SK-N-SH (cell line): ENCODE measurements around the gene PRDM15. TPM values are rescaled to one million over a fixed set of nuclear protein-coding genes. Genes with fewer than 3 reads are reported as not detected.
"Not testable (repeated sequence)": the region's sequence is repeated elsewhere in the genome, so short reads cannot be mapped to it uniquely, and the experiment has no call there.

Experiments used
- CTCF ChIA-PET: fragments of 300-600, 350-600 bp; formaldehyde crosslinking; extraction: SDS; loops from one replicate; lab custom pipeline; 2021; lab: Yijun Ruan, JAX
- POLR2A ChIA-PET: fragments of 350-600 bp; sonication (Branson Sonifier 250); formaldehyde crosslinking; extraction: SDS; loops from one replicate; lab custom pipeline; 2020; ENCODE audit warnings: antibody characterized with exemption, inconsistent platforms; lab: Yijun Ruan, JAX
- DNase-seq: peaks from one replicate; pipeline ENCODE4 v3.0.0; 2012
- H2AFZ ChIP-seq: fragments of 200-600 bp; sonication (generic); 2 replicates; pipeline ENCODE4 v1.8.1; 2016; ENCODE audit warnings: antibody characterized with exemption, mild to moderate bottlenecking, low read depth
- H3F3A ChIP-seq: fragments of 200-600 bp; sonication (generic); replicated peaks from 2 replicates; pipeline ENCODE3; 2016; ENCODE audit warnings: antibody characterized with exemption, mild to moderate bottlenecking; ENCODE audit not compliant: insufficient read depth
- H3K27ac ChIP-seq, 2 experiments: fragments of 200-500 bp in 1 of 2; fragments of 200-600 bp in 1 of 2; sonication (Bioruptor generic) in 1 of 2; sonication (generic), shearing (Covaris generic) in 1 of 2; 2 replicates each; pipeline versions ENCODE4 v1.5.1 to v1.6.1; 2014 to 2016; ENCODE audit warnings: low read depth in 2 of 2, inconsistent platforms in 1 of 2, low read length in 1 of 2, mild to moderate bottlenecking in 1 of 2, mixed read lengths in 1 of 2
- H3K27me3 ChIP-seq: fragments of 200-600 bp; sonication (generic), shearing (Covaris generic); 2 replicates; pipeline ENCODE4 v1.6.1; 2016; ENCODE audit warnings: mixed run types; ENCODE audit not compliant: insufficient read depth
- H3K36me3 ChIP-seq, 2 experiments: fragments of 200-500 bp in 1 of 2; fragments of 200-600 bp in 1 of 2; sonication (Bioruptor generic) in 1 of 2; sonication (generic) in 1 of 2; replicated peaks in 1 of 2; 2 replicates each; pipeline versions ENCODE3 to v1.5.1; 2014 to 2016; ENCODE audit warnings: low read length in 1 of 2, mild to moderate bottlenecking in 1 of 2; ENCODE audit not compliant: insufficient read depth in 2 of 2, control insufficient read depth in 1 of 2
- H3K4me1 ChIP-seq, 2 experiments: fragments of 200-500 bp in 1 of 2; fragments of 200-600 bp in 1 of 2; sonication (Bioruptor generic) in 1 of 2; sonication (generic), shearing (Covaris generic) in 1 of 2; 2 replicates each; pipeline versions ENCODE4 v1.5.1 to v1.6.1; 2014 to 2016; ENCODE audit warnings: low read depth in 1 of 2, low read length in 1 of 2, mixed run types in 1 of 2; ENCODE audit not compliant: insufficient read depth in 2 of 2, control insufficient read depth in 1 of 2
- H3K4me2 ChIP-seq: fragments of 200-600 bp; sonication (generic), shearing (Covaris generic); 2 replicates; pipeline ENCODE4 v1.6.1; 2017; ENCODE audit warnings: mixed run types
- H3K4me3 ChIP-seq, 2 experiments: fragments of 200-500 bp in 1 of 2; fragments of 200-600 bp in 1 of 2; sonication (Bioruptor generic) in 1 of 2; sonication (generic), shearing (Covaris generic) in 1 of 2; 2 replicates each; pipeline versions ENCODE4 v1.5.1 to v1.8.1; 2014 to 2016; ENCODE audit warnings: low read depth in 2 of 2, inconsistent platforms in 1 of 2, low read length in 1 of 2, mild to moderate bottlenecking in 1 of 2, mixed read lengths in 1 of 2, moderate library complexity in 1 of 2
- H3K79me2 ChIP-seq: fragments of 200-600 bp; sonication (generic); 2 replicates; pipeline ENCODE4 v1.8.1; 2017; ENCODE audit warnings: mild to moderate bottlenecking; ENCODE audit not compliant: insufficient read depth
- H3K9ac ChIP-seq: fragments of 200-600 bp; sonication (generic); 2 replicates; pipeline ENCODE4 v1.6.1; 2017; ENCODE audit warnings: mixed run types
- H3K9me2 ChIP-seq: fragments of 200-600 bp; sonication (generic); 2 replicates; pipeline ENCODE4 v1.6.1; 2017; ENCODE audit warnings: mixed run types
- H3K9me3 ChIP-seq: fragments of 200-600 bp; sonication (generic); 2 replicates; pipeline ENCODE4 v1.6.1; 2017; ENCODE audit warnings: mixed run types, mild to moderate bottlenecking, moderate library complexity
- H4K20me1 ChIP-seq: fragments of 200-600 bp; sonication (generic); 2 replicates; pipeline ENCODE4 v1.6.1; 2017; ENCODE audit warnings: mild to moderate bottlenecking, mixed run types; ENCODE audit not compliant: insufficient read depth
- EP300 ChIP-seq, 2 experiments: IDR thresholded peaks; 2 replicates each; pipeline versions ENCODE4 v1.4.0 to v1.6.1; 2012; ENCODE audit warnings: borderline replicate concordance in 1 of 2, low read depth in 1 of 2, low read length in 1 of 2
- GATA2 ChIP-seq: sonication (generic); formaldehyde crosslinking; IDR thresholded peaks from 2 replicates; pipeline ENCODE4 v1.5.0; 2020; ENCODE audit warnings: mild to moderate bottlenecking, missing genetic modification reagents
- MEF2A ChIP-seq: IDR thresholded peaks from 2 replicates; pipeline ENCODE4 v1.4.0; 2012; ENCODE audit warnings: low read depth, borderline replicate concordance
- NRF1 ChIP-seq: IDR thresholded peaks from 2 replicates; pipeline ENCODE4 v1.6.1; 2012; ENCODE audit warnings: low read depth, mild to moderate bottlenecking, low read length
- POLR2AphosphoS5 ChIP-seq: IDR thresholded peaks from 2 replicates; pipeline ENCODE4 v1.6.1; 2012; ENCODE audit warnings: low read depth, low read length
- RAD21 ChIP-seq: IDR thresholded peaks from 2 replicates; pipeline ENCODE4 v1.6.1; 2012; ENCODE audit warnings: mild to moderate bottlenecking, low read length
- REST ChIP-seq: IDR thresholded peaks from 2 replicates; pipeline ENCODE4 v1.6.1; 2012; ENCODE audit warnings: mild to moderate bottlenecking, low read depth, low read length, moderate library complexity
- RFX5 ChIP-seq: IDR thresholded peaks from 2 replicates; pipeline ENCODE4 v1.6.1; 2012; ENCODE audit warnings: mild to moderate bottlenecking, improper control_type of control experiment, low read length
- SIN3A ChIP-seq: IDR thresholded peaks from 2 replicates; pipeline ENCODE4 v1.6.1; 2012; ENCODE audit warnings: low read depth, mild to moderate bottlenecking, low read length, moderate library complexity, borderline replicate concordance
- SMC3 ChIP-seq: IDR thresholded peaks from 2 replicates; pipeline ENCODE4 v1.6.1; 2012; ENCODE audit warnings: low read depth, low read length, improper control_type of control experiment
- TAF1 ChIP-seq: IDR thresholded peaks from 2 replicates; pipeline ENCODE4 v1.6.1; 2012; ENCODE audit warnings: low read depth, mild to moderate bottlenecking, low read length, moderate library complexity, borderline replicate concordance
- YY1 ChIP-seq: IDR thresholded peaks from 2 replicates; pipeline ENCODE4 v1.4.0; 2012; ENCODE audit warnings: low read depth, mild to moderate bottlenecking
- WGBS: methylation state at CpG from one replicate; pipeline ENCODE4 v1.1.6; 2017; ENCODE audit warnings: low lambda C conversion rate; 5-methylcytosine and 5-hydroxymethylcytosine counted together
- polyA plus RNA-seq, 3 experiments: library from polyadenylated mRNA; depleted of rRNA; stranded (reverse); fragments of >200 nt; gene quantifications; 2 replicates each; pipeline ENCODE4 v1.2.3, GENCODE V29; 2012
- TF ChIP-seq, protein P1 (sequence below): IDR thresholded peaks from 2 replicates; pipeline ENCODE4 v1.4.0; 2012; ENCODE audit warnings: low read depth
- TF ChIP-seq, protein P2 (sequence below): IDR thresholded peaks from 2 replicates; pipeline ENCODE4; 2012

The PRDM15 gene
- polyA plus RNA-seq, 1 of the 3 experiments (the other 2 are of a cell fraction) = 7.0 TPM

DNA sequence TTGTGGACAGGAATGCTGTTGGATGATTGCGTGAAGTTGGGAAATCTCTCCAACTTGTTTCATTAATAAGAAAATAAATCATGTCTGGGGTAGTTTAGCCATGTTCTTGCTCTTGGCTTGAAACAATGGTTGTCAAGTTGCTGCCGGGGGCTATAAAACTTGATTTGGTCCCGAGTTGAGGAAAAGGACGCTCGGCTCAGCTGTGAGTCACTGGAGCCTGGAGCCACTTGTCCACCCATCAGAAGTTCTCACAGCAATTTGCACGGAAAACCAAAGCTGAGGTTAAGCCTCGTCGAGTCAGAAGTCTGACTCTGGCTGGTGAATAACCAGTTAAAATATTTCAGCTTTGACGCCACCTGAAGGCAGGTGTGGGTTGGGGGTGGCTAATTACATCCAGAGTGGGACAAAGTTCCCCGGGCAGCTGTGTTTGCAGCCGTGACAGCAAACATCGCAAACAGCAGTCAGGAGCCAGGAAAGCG is 92.6 kb downstream of the PRDM15 start:
- DNase-seq = no peak
- Histone ChIP-seq H3K9me2 (no peaks in the 10 kb centered on the region), H3K27ac (peak overlapping the region in 1 of 2 experiments; percentile 10; a peak in 1 of 4 replicates), H3K9ac (no peak overlapping the region), H4K20me1 (no peaks in the 10 kb centered on the region), H3F3A (no peaks in the 10 kb centered on the region), H3K4me2 (peak overlapping the region; percentile 57; the same call in 1 of the 2 replicates), H3K36me3 (no peaks in the 10 kb centered on the region), H3K79me2 (no peaks in the 10 kb centered on the region), H2AFZ (peak overlapping the region; percentile 45; the same call in 1 of the 2 replicates), H3K4me3 (no peak overlapping the region), H3K9me3 (no peaks in the 10 kb centered on the region), H3K27me3 (no peaks in the 10 kb centered on the region; the same call in 1 of the 2 replicates), H3K4me1 (peaks cover 0 to 6% of the 10 kb centered on the region in 2 experiments; a peak in 1 of 4 replicates)
- ChIA-PET CTCF (interaction anchor here (0.6 to 3.3 kb wide), 5 partner anchors 8 to 331 kb away, joined by 3 to 16 read pairs (median 6); no protein-coding TSS in a partner anchor), POLR2A (no interaction called here)
- WGBS = 33% methylated on average over 10 of the region's 13 CpGs
- TF ChIP-seq POLR2AphosphoS5 (no peak), TAF1 (no peak)
- TF ChIP-seq, protein P1, sequence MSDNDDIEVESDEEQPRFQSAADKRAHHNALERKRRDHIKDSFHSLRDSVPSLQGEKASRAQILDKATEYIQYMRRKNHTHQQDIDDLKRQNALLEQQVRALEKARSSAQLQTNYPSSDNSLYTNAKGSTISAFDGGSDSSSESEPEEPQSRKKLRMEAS = no peak
- TF ChIP-seq, protein P2, sequence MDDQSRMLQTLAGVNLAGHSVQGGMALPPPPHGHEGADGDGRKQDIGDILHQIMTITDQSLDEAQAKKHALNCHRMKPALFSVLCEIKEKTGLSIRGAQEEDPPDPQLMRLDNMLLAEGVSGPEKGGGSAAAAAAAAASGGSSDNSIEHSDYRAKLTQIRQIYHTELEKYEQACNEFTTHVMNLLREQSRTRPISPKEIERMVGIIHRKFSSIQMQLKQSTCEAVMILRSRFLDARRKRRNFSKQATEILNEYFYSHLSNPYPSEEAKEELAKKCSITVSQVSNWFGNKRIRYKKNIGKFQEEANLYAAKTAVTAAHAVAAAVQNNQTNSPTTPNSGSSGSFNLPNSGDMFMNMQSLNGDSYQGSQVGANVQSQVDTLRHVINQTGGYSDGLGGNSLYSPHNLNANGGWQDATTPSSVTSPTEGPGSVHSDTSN = peak; percentile 10; the same call in 1 of the 2 replicates

DNA sequence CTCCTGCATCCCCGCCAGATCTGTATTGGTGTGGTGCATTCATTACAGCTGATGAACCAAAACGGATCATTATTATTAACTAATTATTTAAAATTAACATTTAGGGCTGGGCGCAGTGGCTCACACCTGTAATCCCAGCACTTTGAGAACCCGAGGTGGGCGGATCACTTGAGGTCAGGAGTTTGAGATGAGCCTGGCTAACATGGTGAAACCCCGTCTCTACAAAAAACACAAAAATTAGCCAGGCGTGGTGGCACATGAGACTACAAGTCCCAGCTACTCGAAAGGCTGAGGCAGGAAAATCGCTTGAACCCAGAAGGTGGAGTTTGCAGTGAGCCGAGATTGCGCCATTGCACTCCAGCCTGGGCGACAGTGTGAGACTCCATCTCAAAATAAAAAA is 93.9 kb downstream of the PRDM15 start:
- H2AFZ ChIP-seq, H3K4me2 ChIP-seq, H3K9me3 ChIP-seq, POLR2A ChIA-PET, H3K36me3 ChIP-seq, H3K4me1 ChIP-seq, H3F3A ChIP-seq, DNase-seq, H3K9me2 ChIP-seq, H3K27ac ChIP-seq, H3K9ac ChIP-seq, H3K4me3 ChIP-seq, H3K27me3 ChIP-seq, H3K79me2 ChIP-seq, H4K20me1 ChIP-seq: not testable (repeated sequence)
- CTCF ChIA-PET = interaction anchor here (2.0 to 2.5 kb wide), 2 partner anchors 31 to 332 kb away, joined by 6 to 8 read pairs; no protein-coding TSS in a partner anchor
- WGBS = 94% methylated on average over 12 of the region's 12 CpGs

DNA sequence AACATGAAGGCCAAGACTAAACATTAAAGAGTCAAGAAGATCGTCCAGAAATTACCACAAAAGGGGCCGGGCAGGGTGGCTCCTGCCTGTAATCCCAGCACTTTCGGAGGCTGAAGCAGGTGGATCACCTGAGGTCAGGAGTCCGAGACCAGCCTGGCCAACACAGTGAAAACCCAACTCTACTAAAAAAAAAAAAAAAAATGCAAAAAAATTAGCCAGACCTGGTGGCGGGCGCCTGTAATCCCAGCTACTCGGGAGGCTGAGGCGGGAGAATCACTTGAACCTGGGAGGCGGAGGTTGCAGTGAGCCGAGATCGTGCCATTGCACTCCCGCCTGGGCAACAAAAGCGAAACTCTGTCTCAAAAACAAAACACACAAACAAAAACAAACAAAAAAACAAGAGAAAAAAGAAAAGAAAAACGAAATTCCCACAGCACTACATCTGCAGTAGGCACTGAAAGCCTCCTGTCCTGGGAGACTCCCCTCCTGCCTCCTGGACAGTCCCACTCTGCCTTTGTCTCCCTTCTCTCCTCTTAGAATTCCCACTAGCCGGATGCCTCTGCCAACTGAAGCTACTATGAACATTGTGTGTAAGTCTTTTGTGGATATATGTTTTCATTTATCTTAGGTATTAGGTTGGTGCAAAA is 94.6 kb downstream of the PRDM15 start:
- CTCF ChIA-PET = interaction anchor here (1.0 to 2.5 kb wide), 3 partner anchors 32 to 333 kb away, joined by 5 to 8 read pairs (median 6); no protein-coding TSS in a partner anchor
- H3K79me2 ChIP-seq = no peaks in the 10 kb centered on the region
- H3K36me3 ChIP-seq = no peaks in the 10 kb centered on the region
- peaks cover 0 to 6% of the 10 kb centered on the region in 2 experiments; a peak in 1 of 4 replicates for H3K4me1 ChIP-seq
- 91% methylated on average over 15 of the region's 15 CpGs for WGBS
- H3K27me3 ChIP-seq = no peaks in the 10 kb centered on the region
- no peak overlapping the region for H3K4me3 ChIP-seq
- POLR2A ChIA-PET = no interaction called here
- no peak overlapping the region for H3K4me2 ChIP-seq
- no peaks in the 10 kb centered on the region for H3K9me2 ChIP-seq
- no peaks in the 10 kb centered on the region for H3K9me3 ChIP-seq
- no peaks in the 10 kb centered on the region for H4K20me1 ChIP-seq
- peaks cover 2% of the 10 kb centered on the region for H3F3A ChIP-seq
- H3K9ac ChIP-seq = no peak overlapping the region
- no peak for DNase-seq
- no peak overlapping the region for H3K27ac ChIP-seq
- H2AFZ ChIP-seq = no peak overlapping the region
- TF ChIP-seq EP300 (IDR thresholded peaks at IDR 0.05; ENCODE audit: borderline replicate concordance in 1 of 2, low read depth in 1 of 2, low read length in 1 of 2) (no peak), SMC3 (no peak), SIN3A (no peak), REST (no peak), NRF1 (no peak), GATA2 (CRISPR knock-in tag) (no peak), YY1 (no peak), POLR2AphosphoS5 (no peak), MEF2A (no peak), RAD21 (no peak), RFX5 (no peak)
- TF ChIP-seq, protein P2 = no peak
